NCI-H1436 (cell line): Measurements from ENCODE around the gene PNPLA6.
"Not testable (repeated sequence)": the region's sequence is repeated elsewhere in the genome, so short reads cannot be mapped to it uniquely, and the experiment has no call there.

ENCODE experiments used
- DNase-seq: peaks from one replicate; lab custom pipeline; 2025; lab: John Stamatoyannopoulos, UW

PNPLA6 gene

GRCh38 chr19:7556696-7557315 is 21.3 kb downstream of the PNPLA6 start:
- no peak for DNase-seq

- DNase-seq: no peak
These were observed 23.1 kb downstream of the PNPLA6 start for GRCh38 chr19:7558667-7559066.

GRCh38 chr19:7559102-7559501 is 23.6 kb downstream of the PNPLA6 start:
- no peak for DNase-seq

GRCh38 chr19:7560255-7560654 is 24.7 kb downstream of the PNPLA6 start:
- DNase-seq: no peak

GRCh38 chr19:7561325-7561724 is 25.8 kb downstream of the PNPLA6 start:
- DNase-seq: no peak

GRCh38 chr19:7562646-7563393 is 27.3 kb downstream of the PNPLA6 start:
- DNase-seq: no peak

- DNase-seq: no peak
These were observed 29.3 kb downstream of the PNPLA6 start for GRCh38 chr19:7564866-7565265.

GRCh38 chr19:7565332-7565731 is 29.8 kb downstream of the PNPLA6 start:
- DNase-seq: no peak

GRCh38 chr19:7570761-7571160 is 35.2 kb downstream of the PNPLA6 start:
- DNase-seq: no peak

GRCh38 chr19:7575434-7576040 is 40.0 kb downstream of the PNPLA6 start:
- DNase-seq: no peak

- not testable (repeated sequence) for DNase-seq
These were observed 41.9 kb downstream of the PNPLA6 start for GRCh38 chr19:7577422-7577821.

- no peak for DNase-seq
These were observed 42.6 kb downstream of the PNPLA6 start for GRCh38 chr19:7578127-7578526.

- no peak for DNase-seq
These were observed 43.7 kb downstream of the PNPLA6 start for GRCh38 chr19:7579182-7579581.

- DNase-seq: no peak
These were observed 46.9 kb downstream of the PNPLA6 start for GRCh38 chr19:7582446-7582845.

GRCh38 chr19:7589822-7590221 is 54.3 kb downstream of the PNPLA6 start:
- no peak for DNase-seq

- DNase-seq: no peak
These were observed 54.7 kb downstream of the PNPLA6 start for GRCh38 chr19:7590256-7590655.

- peak; percentile 81 for DNase-seq
These were observed 60.1 kb downstream of the PNPLA6 start, which contains the start of gene CAMSAP3 for GRCh38 chr19:7595466-7596133. TSS of gene CAMSAP3 (plus strand) at chr19:7595863. CDS start at chr19:7596003, 140 bp downstream.

- no peak for DNase-seq
These were observed 60.9 kb downstream of the PNPLA6 start for GRCh38 chr19:7596211-7596937.

- no peak for DNase-seq
These were observed 62.2 kb downstream of the PNPLA6 start for GRCh38 chr19:7597689-7598088.

GRCh38 chr19:7598180-7598579 is 62.7 kb downstream of the PNPLA6 start:
- no peak for DNase-seq

- no peak for DNase-seq
These were observed 65.2 kb downstream of the PNPLA6 start for GRCh38 chr19:7600721-7601120.
